WTC11 (cell line): ENCODE measurements around the gene ASCL2. TPM values are rescaled to one million over a fixed set of nuclear protein-coding genes. Genes with fewer than 3 reads are reported as not detected.

Experiments
- ATAC-seq: fragments of 200-7000 bp; cut with Tn5 transposase; 2 replicates; pipeline ENCODE4 v1.10.0; 2021; ENCODE audit warnings: mild to moderate bottlenecking, moderate library complexity
- CTCF ChIA-PET: fragments of 300-600 bp; sonication (Branson Sonifier 250); formaldehyde crosslinking; loops from one replicate; lab custom pipeline; 2021; ENCODE audit warnings: antibody characterized with exemption; lab: Charles Lee
- POLR2A ChIA-PET: fragments of 350-600 bp; sonication (Branson Sonifier 250); formaldehyde crosslinking; loops from one replicate; lab custom pipeline; 2021; ENCODE audit warnings: antibody characterized with exemption; lab: Charles Lee
- DNase-seq: peaks from one replicate; pipeline ENCODE4 v3.0.0; 2021; ENCODE audit warnings: low spot score
- H3K27ac Mint-ChIP-seq: 2 replicates; pipeline ENCODE4 v1.8.0; 2021; ENCODE audit warnings: mixed read lengths
- H3K27me3 Mint-ChIP-seq: 2 replicates; pipeline ENCODE4 v1.8.0; 2021; ENCODE audit warnings: low read depth, mild to moderate bottlenecking, moderate library complexity, mixed read lengths
- H3K36me3 Mint-ChIP-seq: 2 replicates; pipeline ENCODE4 v1.8.0; 2021; ENCODE audit warnings: mixed read lengths
- H3K4me1 Mint-ChIP-seq: 2 replicates; pipeline ENCODE4 v1.8.0; 2022; ENCODE audit warnings: mixed read lengths
- H3K4me3 Mint-ChIP-seq: 2 replicates; pipeline ENCODE4 v1.8.0; 2021; ENCODE audit warnings: mild to moderate bottlenecking, moderate library complexity, mixed read lengths
- H3K9me3 Mint-ChIP-seq: 2 replicates; pipeline ENCODE4 v1.8.0; 2021; ENCODE audit warnings: mixed read lengths
- AFF4 ChIP-seq: sonication (generic); formaldehyde crosslinking; IDR thresholded peaks from 2 replicates; pipeline ENCODE4 v1.8.1; 2023; ENCODE audit warnings: mild to moderate bottlenecking, missing genetic modification reagents, borderline replicate concordance
- AR ChIP-seq: fragments of 250-450 bp; sonication (Bioruptor Pico); IDR thresholded peaks from 2 replicates; pipeline ENCODE4 v1.9.0; 2021; ENCODE audit warnings: mild to moderate bottlenecking
- ARID4B ChIP-seq: sonication (generic); formaldehyde crosslinking; IDR thresholded peaks from 2 replicates; pipeline ENCODE4 v1.8.0; 2023; ENCODE audit warnings: missing genetic modification reagents, mild to moderate bottlenecking, borderline replicate concordance
- ATF1 ChIP-seq: sonication (generic); formaldehyde crosslinking; IDR thresholded peaks from 2 replicates; pipeline ENCODE4 v1.8.1; 2023; ENCODE audit warnings: mild to moderate bottlenecking, moderate library complexity, missing genetic modification reagents
- ATF6 ChIP-seq: sonication (generic); formaldehyde crosslinking; IDR thresholded peaks from 2 replicates; pipeline ENCODE4 v1.8.1; 2023; ENCODE audit warnings: mild to moderate bottlenecking, missing genetic modification reagents
- ETV6 ChIP-seq: sonication (generic); formaldehyde crosslinking; IDR thresholded peaks from 2 replicates; pipeline ENCODE4 v1.8.1; 2022; ENCODE audit warnings: mild to moderate bottlenecking, missing genetic modification reagents
- JUN ChIP-seq: sonication (generic); formaldehyde crosslinking; IDR thresholded peaks from 2 replicates; pipeline ENCODE4 v1.8.0; 2023; ENCODE audit warnings: mild to moderate bottlenecking, missing genetic modification reagents
- NFE2L1 ChIP-seq: sonication (generic); formaldehyde crosslinking; IDR thresholded peaks from 2 replicates; pipeline ENCODE4 v1.8.1; 2023; ENCODE audit warnings: missing genetic modification reagents
- RORB ChIP-seq: fragments of 250-450 bp; sonication (Bioruptor Pico); IDR thresholded peaks from 2 replicates; pipeline ENCODE4 v1.9.0; 2021; ENCODE audit warnings: mild to moderate bottlenecking
- SP1 ChIP-seq: sonication (generic); formaldehyde crosslinking; conservative IDR thresholded peaks from 2 replicates; pipeline ENCODE4 v1.8.1; 2022; ENCODE audit warnings: missing genetic modification reagents
- TCF7 ChIP-seq: sonication (generic); formaldehyde crosslinking; IDR thresholded peaks from 2 replicates; pipeline ENCODE4 v1.8.0; 2022; ENCODE audit warnings: mild to moderate bottlenecking, low read depth, missing genetic modification reagents, moderate library complexity
- TP53 ChIP-seq: sonication (generic); formaldehyde crosslinking; IDR thresholded peaks from 2 replicates; pipeline ENCODE4 v1.8.1; 2023; ENCODE audit warnings: mild to moderate bottlenecking, missing genetic modification reagents
- USF1 ChIP-seq: sonication (generic); formaldehyde crosslinking; IDR thresholded peaks from 2 replicates; pipeline ENCODE4 v1.8.0; 2022; ENCODE audit warnings: mild to moderate bottlenecking, missing genetic modification reagents
- ZNF121 ChIP-seq: sonication (generic); formaldehyde crosslinking; IDR thresholded peaks from 2 replicates; pipeline ENCODE4 v1.8.0; 2023; ENCODE audit warnings: missing genetic modification reagents
- ZNF416 ChIP-seq: fragments of 250-450 bp; sonication (Bioruptor Pico); IDR thresholded peaks from 2 replicates; pipeline ENCODE4 v1.9.0; 2021; ENCODE audit warnings: mild to moderate bottlenecking, inconsistent platforms
- ZNF671 ChIP-seq: fragments of 250-450 bp; sonication (Bioruptor Pico); IDR thresholded peaks from 2 replicates; pipeline ENCODE4 v1.8.0; 2021; ENCODE audit warnings: mild to moderate bottlenecking
- total RNA-seq: library from RNA; stranded (reverse); gene quantifications from 3 replicates; pipeline ENCODE4 v1.2.3, GENCODE V29; 2021

Gene ASCL2
- total RNA-seq, 1 experiment from 2014 or later, result 0.24 TPM

- no peak overlapping the region for H3K4me3 Mint-ChIP-seq
- ChIA-PET POLR2A (no interaction called here), CTCF (interaction anchor here (1.9 to 2.4 kb wide), 2 partner anchors 29 to 120 kb away, joined by 6 to 11 read pairs; no protein-coding TSS in a partner anchor)
- no peak for TF ChIP-seq ZNF416 (CRISPR knock-in tag)
- no peak for TF ChIP-seq AFF4 (CRISPR knock-in tag)
- TF ChIP-seq TCF7 (CRISPR knock-in tag), result no peak
- no peak for TF ChIP-seq ZNF121
- no peak for TF ChIP-seq NFE2L1 (CRISPR knock-in tag)
- TF ChIP-seq TP53, result no peak
- TF ChIP-seq JUN (CRISPR knock-in tag), result no peak
- TF ChIP-seq ARID4B, result no peak
- no peak for TF ChIP-seq ATF6
- no peak for TF ChIP-seq ETV6 (CRISPR knock-in tag)
- TF ChIP-seq RORB (CRISPR knock-in tag), result no peak
- no peak for TF ChIP-seq SP1 (CRISPR knock-in tag)
- no peak for TF ChIP-seq USF1 (CRISPR knock-in tag)
- no peak for TF ChIP-seq ZNF671 (CRISPR knock-in tag)
- TF ChIP-seq ATF1 (CRISPR knock-in tag), result no peak
- no peak for TF ChIP-seq AR (CRISPR knock-in tag)
- peaks cover 19% of the 10 kb centered on the region for H3K4me1 Mint-ChIP-seq
- no peak for DNase-seq
- peaks cover 12% of the 10 kb centered on the region for H3K9me3 Mint-ChIP-seq
- no peak overlapping the region for H3K27ac Mint-ChIP-seq
- peaks cover 3% of the 10 kb centered on the region; the same call in 1 of the 2 replicates for H3K36me3 Mint-ChIP-seq
- H3K27me3 Mint-ChIP-seq, result peaks cover 64% of the 10 kb centered on the region
- no peak for ATAC-seq
These were observed 6.1 kb upstream of the ASCL2 start for GRCh38 chr11:2276280-2277007.
